ENCODE measurements around the gene CTDSPL2.
"Not testable (repeated sequence)": the region's sequence is repeated elsewhere in the genome, so short reads cannot be mapped to it uniquely, and the experiment has no call there.

The CTDSPL2 gene

DNA sequence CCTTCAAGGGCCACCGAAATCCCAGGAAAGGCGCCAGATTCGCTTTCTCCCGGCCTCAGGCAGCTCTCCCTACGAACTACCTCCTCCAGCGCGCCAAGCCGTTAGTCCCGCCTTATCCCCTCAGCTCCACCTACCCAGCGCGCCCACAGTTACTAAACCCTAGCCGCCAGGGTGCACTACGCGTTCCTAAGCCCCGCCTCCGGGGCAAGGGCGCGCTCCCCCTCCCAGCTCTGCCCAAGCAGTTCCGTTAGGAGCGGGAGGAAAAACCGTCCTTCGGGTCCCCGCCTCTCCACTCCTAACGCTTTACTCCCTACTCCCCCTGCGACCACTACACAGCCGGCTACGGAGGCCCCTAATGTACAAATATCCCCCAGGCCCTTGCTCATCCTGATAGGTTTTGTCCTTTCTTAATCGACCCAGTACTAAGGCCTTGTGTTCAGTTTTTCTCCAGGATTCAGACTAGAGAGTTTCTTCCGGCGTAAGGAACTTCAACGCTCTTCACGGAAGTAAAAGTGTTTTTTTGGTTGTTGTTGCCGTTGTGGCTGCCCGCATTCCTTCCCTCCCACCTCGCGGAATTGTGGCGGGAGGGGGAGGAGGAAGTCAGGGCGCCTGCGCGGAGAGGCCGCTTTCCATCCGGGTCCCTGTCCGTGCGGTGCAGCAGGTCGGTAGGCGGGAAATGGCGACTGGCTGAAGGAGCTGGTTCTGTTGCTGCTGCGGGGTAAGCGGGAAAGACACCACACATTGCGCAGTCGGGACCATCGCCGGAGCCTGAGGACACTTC is at the start of gene CTDSPL2:
TSS of gene CTDSPL2 (plus strand) at position 655 of the 781 bp plus-strand sequence. CDS start 31,386 bp downstream, outside the sequence.
- DNase-seq (ENCODE audit: low read depth in 3 of 3) = peak; percentile 83 to 86 (median 86)

DNA sequence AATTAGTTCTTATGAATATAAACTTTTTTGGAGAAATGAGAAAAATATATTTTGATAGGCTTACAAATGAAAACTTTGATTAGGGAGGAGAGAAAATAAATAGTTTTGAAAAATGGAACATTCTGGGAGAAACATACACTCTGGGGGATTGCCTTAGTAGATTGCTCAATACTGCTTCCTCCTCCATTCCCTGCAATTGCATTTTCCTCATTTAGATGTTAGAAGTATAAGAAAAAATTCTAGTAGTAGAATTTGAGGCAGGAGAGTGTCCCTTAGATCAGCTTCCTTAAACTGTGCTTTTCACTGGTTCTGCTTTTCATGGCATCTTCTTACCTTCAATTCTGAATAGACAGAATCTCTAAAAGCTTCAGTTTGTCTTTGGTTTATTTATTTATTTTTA is 46.2 kb upstream of the CTDSPL2 start:
- no peak for DNase-seq (ENCODE audit: low read depth in 3 of 3)

GRCh38 chr15:44385344-44385942 is 42.0 kb upstream of the CTDSPL2 start:
- no peak for DNase-seq (ENCODE audit: low read depth in 3 of 3)

GRCh38 chr15:44394062-44394461 is 33.4 kb upstream of the CTDSPL2 start:
- no peak for DNase-seq (ENCODE audit: low read depth in 3 of 3)

- no peak for DNase-seq (ENCODE audit: low read depth in 3 of 3)
These were observed 32.9 kb upstream of the CTDSPL2 start for GRCh38 chr15:44394562-44394961.

- DNase-seq (ENCODE audit: low read depth in 3 of 3) = no peak
These were observed 29.6 kb upstream of the CTDSPL2 start for GRCh38 chr15:44397869-44398268.

GRCh38 chr15:44414001-44414400 is 13.4 kb upstream of the CTDSPL2 start:
- no peak for DNase-seq (ENCODE audit: low read depth in 3 of 3)

DNA sequence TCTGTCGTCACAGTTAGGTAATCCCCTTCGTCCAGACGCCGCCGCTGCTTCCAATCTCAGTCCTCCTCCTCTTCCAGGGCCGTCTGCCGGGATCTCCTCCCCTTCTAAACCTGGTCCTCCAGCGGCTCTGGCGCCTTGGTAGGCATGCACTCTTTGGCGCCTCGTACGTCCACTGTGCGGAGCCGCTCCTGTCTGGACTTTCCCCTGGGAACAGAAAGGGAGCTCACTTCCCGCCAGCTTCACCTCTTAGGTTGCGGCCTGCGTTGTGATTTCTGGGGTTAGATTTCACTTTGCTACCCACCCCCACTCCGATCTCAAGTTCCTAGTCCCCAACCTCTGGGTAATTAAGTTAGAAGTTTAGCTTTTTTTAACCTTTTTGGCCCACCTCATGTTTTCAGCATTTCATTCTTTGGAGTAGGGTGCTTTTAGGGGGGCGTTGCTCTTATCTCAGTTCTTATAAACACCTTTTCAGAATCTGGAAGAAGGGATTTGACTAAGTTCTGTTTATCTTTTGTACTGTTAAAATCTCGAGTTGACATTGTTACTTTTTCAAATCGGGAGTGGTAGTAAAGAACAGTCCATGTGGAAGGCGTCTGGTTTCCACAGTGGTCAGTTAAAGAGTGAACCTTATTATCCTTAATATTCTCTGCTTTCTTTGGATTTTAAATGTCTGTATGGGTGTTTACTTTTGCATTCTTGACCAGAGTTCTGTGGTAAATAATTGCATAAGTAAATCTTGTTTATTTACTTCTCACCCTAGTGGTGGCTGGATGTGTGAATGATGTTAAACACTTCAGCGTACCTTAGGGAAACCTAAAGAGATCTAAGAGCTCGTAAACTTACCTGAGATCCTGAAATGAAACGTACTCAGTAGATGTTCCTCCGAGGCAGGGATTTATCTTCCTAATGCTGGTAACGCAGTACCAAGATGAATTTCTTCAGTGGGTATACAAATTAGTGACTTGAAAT is 611 bp downstream of the CTDSPL2 start:
- DNase-seq (ENCODE audit: low read depth in 3 of 3) = no peak

DNA sequence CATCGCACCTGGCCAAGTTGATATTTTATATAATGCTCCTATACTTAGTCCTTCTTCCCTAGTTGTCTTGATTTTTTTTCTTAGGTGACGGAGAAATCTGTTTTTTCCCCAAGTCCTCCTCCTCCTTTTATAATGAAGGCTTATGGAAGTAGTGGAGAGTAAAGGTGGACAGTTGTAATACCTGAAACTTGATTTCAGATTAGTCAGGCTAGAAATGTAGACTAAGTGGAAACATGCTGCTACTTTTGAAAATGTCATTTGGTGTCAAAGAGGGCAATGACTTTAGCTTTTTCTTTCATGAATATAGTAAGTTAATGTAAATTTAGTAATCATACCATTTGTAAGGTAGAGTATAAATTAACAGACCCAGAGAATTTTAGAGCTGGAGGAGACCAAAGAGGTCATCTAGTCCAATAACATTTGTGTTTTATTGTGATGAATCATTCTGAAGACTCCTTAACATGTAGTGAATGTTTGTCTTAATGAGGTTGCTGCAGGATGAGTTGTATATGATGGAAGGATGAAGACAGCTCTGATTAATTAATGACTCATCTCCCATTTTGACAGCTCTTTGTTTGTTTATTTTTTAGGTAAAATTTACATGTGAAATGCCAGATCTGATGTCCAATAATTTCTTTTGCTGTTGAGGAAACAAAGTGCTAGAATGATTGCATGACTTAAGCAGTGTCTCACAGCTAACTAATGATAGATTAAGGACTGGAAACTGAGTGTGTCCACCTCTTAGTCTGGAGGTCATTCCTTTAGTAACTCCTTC is 8.7 kb downstream of the CTDSPL2 start:
- no peak for DNase-seq (ENCODE audit: low read depth in 3 of 3)

- DNase-seq (ENCODE audit: low read depth in 3 of 3) = no peak
These were observed 11.0 kb downstream of the CTDSPL2 start for GRCh38 chr15:44438402-44438801.

GRCh38 chr15:44441095-44441501 is 13.7 kb downstream of the CTDSPL2 start:
- no peak for DNase-seq (ENCODE audit: low read depth in 3 of 3)

DNA sequence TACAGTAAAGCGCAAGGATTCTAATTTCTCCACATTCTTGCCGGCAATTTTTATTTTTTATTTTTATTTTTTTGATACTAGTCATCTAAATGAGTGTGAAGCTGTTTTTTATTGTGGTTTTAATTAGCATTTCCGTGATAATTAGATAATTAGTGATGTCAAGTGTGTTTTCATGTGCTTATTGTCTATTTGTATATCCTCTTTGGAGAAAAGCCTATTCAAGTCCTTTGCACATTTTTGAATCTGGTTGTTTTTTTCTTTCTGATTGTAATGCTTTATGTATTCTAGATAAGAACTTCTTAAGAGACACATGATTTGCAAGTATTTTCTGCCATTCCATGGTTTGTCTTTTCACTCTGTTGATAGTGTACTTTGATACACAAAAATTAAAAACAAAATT is 16.1 kb downstream of the CTDSPL2 start:
- no peak for DNase-seq (ENCODE audit: low read depth in 3 of 3)

GRCh38 chr15:44447772-44448376 is 20.4 kb downstream of the CTDSPL2 start:
- DNase-seq (ENCODE audit: low read depth in 3 of 3) = no peak

- no peak for DNase-seq (ENCODE audit: low read depth in 3 of 3)
These were observed 22.7 kb downstream of the CTDSPL2 start for GRCh38 chr15:44450172-44450571.

DNA sequence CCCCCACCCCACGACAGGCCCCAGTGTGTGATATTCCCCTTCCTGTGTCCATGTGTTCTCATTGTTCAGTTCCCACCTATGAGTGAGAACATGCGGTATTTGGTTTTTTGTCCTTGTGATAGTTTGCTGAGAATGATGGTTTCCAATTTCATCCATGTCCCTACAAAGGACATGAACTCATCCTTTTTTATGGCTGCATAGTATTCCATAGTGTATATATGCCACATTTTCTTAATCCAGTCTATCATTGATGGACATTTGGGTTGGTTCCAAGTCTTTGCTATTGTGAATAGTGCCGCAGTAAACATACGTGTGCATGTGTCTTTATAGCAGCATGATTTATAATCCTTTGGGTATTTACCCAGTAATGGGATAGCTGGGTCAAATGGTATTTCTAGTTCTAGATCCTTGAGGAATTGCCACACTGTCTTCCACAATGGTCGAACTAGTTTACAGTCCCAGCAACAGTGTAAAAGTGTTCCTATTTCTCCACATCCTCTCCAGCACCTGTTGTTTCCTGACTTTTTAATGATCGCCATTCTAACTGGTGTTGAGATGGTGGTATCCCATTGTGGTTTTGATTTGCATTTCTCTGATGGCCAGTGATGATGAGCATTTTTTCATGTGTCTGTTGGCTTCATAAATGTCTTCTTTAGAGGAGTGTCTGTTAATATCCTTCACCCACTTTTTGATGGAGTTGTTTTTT is 26.3 kb downstream of the CTDSPL2 start:
- not testable (repeated sequence) for DNase-seq (ENCODE audit: low read depth in 3 of 3)

DNA sequence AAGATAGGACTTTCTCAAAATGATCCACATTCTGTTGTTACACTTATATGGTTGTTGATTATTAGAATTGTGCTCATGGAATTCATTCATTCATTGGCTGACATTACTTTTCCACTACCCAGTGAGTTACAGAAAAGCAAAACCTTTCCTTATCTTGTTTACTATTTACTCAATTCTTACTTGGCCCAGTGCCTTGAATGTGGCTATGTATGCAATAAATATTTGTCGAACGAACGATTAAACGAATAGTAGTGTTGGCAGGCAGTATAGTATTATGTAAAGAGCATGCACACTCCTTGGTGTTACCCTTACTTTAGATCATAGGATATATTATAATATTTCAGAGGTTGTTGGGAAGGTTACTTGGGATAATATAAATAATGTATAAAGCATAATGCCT is 31.0 kb downstream of the CTDSPL2 start:
- DNase-seq (ENCODE audit: low read depth in 3 of 3) = no peak

GRCh38 chr15:44468709-44469385 is 41.4 kb downstream of the CTDSPL2 start:
- DNase-seq (ENCODE audit: low read depth in 3 of 3) = no peak

DNA sequence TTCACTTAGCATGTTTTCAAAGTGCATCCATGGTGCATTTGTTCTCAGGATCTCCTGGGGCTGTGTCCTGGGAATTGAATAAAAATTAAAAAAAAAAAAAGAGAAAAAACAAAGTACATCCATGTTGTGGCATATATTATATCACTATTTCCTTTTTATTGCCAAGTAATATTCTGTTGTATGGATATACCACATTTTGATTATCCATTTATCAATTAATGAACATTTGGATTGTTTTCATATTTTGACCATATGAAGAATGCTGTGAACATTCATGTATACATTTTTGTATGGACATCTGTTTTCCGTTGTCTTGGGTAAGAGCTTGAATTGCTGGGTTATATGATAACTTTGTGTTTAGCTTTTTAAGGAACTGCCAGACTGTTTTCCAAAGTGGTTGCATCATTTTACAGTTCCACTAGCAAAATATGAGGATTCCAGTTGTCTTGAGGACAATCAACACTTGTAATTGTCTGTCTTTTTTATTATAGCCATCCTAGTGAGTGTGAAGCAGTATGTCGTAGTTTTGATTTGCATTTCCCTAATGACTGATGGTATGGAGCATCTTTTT is 44.5 kb downstream of the CTDSPL2 start:
- DNase-seq (ENCODE audit: low read depth in 3 of 3) = no peak

- no peak for DNase-seq (ENCODE audit: low read depth in 3 of 3)
These were observed 51.9 kb downstream of the CTDSPL2 start for GRCh38 chr15:44479343-44479742.

Measured in stimulated activated CD4-positive, alpha-beta T cell treated with anti-CD3 and anti-CD28 coated beads, TNF-alpha, amount 100 ng/mL, for 4 hours (primary cell).